PFSK-1 (cell line): ENCODE measurements around the gene SCML1.

Source experiments
- FOXP2 ChIP-seq: optimal IDR thresholded peaks from 2 replicates; pipeline ENCODE3; 2011; ENCODE audit warnings: borderline replicate concordance, control low read depth, inconsistent platforms; ENCODE audit not compliant: insufficient read depth; ENCODE audit errors: extremely low read length, extremely low read depth
- POLR2AphosphoS5 ChIP-seq: IDR thresholded peaks from 2 replicates; pipeline ENCODE4 v1.6.1; 2012; ENCODE audit warnings: low read depth, mild to moderate bottlenecking, control low read depth, low read length, moderate library complexity
- SIN3A ChIP-seq: IDR thresholded peaks from 2 replicates; pipeline ENCODE4 v1.6.1; 2012; ENCODE audit warnings: mild to moderate bottlenecking, low read length, moderate library complexity, borderline replicate concordance; ENCODE audit not compliant: insufficient read depth
- TAF1 ChIP-seq: IDR thresholded peaks from 2 replicates; pipeline ENCODE4 v1.6.1; 2012; ENCODE audit warnings: low read length, control low read depth, borderline replicate concordance; ENCODE audit not compliant: insufficient read depth
- TF ChIP-seq, protein P1 (sequence below), 2 experiments: IDR thresholded peaks; 2 replicates each; pipeline versions ENCODE4 v1.6.1 to v1.8.0; 2011 to 2012; ENCODE audit warnings: low read depth in 2 of 2, low read length in 2 of 2, control low read depth in 1 of 2, inconsistent platforms in 1 of 2, mild to moderate bottlenecking in 1 of 2, moderate library complexity in 1 of 2; ENCODE audit not compliant: insufficient read depth in 1 of 2

SCML1 gene

DNA sequence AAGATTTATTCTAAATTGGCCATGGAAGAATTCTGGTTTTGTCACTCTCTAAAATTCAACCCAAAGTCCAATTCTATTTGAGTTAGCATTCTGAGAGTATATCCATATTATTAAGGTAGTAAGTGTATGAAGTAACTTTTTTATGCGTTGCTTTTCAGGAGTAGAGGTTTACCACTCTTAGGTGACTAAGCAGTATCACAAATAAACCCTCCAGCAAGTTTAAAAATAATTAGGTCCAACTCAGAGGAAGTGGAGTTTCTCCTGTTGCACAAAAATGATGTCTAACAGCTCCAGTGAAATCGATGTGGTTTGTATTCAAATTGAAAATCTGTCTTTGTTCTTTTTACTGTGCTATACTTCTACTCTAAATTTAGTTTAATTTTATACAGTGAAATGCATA, 6.6 kb downstream of the SCML1 start:
- TF ChIP-seq, protein P1, sequence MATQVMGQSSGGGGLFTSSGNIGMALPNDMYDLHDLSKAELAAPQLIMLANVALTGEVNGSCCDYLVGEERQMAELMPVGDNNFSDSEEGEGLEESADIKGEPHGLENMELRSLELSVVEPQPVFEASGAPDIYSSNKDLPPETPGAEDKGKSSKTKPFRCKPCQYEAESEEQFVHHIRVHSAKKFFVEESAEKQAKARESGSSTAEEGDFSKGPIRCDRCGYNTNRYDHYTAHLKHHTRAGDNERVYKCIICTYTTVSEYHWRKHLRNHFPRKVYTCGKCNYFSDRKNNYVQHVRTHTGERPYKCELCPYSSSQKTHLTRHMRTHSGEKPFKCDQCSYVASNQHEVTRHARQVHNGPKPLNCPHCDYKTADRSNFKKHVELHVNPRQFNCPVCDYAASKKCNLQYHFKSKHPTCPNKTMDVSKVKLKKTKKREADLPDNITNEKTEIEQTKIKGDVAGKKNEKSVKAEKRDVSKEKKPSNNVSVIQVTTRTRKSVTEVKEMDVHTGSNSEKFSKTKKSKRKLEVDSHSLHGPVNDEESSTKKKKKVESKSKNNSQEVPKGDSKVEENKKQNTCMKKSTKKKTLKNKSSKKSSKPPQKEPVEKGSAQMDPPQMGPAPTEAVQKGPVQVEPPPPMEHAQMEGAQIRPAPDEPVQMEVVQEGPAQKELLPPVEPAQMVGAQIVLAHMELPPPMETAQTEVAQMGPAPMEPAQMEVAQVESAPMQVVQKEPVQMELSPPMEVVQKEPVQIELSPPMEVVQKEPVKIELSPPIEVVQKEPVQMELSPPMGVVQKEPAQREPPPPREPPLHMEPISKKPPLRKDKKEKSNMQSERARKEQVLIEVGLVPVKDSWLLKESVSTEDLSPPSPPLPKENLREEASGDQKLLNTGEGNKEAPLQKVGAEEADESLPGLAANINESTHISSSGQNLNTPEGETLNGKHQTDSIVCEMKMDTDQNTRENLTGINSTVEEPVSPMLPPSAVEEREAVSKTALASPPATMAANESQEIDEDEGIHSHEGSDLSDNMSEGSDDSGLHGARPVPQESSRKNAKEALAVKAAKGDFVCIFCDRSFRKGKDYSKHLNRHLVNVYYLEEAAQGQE (IDR thresholded peaks at IDR 0.05; ENCODE audit: insufficient read depth in 1 of 2, low read depth in 2 of 2, low read length in 2 of 2) = no peak
- TF ChIP-seq FOXP2 (no peak), TAF1 (no peak), SIN3A (no peak), POLR2AphosphoS5 (no peak)

DNA sequence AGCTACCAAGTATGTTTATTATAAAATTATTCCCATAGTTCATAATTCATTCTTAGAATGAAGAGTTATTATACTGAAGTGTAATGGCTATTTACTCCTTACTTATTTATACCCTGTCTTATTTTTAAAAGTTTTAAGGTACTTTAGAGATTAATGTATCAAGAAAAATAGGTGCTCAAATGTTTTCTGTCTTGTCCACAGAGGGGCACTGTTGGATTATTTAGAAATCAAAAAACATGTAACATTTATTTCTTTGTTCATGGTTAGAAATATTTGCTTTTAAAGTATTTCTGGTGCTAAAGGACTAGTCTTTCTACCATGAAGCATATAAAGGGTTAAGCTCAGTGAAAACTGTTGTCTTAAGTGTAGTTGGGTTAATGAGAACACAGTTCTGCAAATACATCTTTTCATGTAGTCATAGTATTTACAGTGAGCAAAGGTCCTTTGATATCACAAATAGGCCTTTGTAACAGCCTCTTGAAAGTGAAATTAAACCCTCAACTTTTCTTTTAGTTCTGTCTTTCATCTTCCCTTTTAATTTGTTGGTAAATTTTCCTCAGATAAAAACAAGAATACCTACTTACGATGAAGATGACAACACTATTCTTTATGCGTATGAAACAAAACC, 7.7 kb downstream of the SCML1 start:
- TF ChIP-seq SIN3A = no peak
- no peak for TF ChIP-seq POLR2AphosphoS5
- no peak for TF ChIP-seq FOXP2
- TF ChIP-seq TAF1 = no peak
- TF ChIP-seq, protein P1 (IDR thresholded peaks at IDR 0.05; ENCODE audit: insufficient read depth in 1 of 2, low read depth in 2 of 2, low read length in 2 of 2) = no peak

DNA sequence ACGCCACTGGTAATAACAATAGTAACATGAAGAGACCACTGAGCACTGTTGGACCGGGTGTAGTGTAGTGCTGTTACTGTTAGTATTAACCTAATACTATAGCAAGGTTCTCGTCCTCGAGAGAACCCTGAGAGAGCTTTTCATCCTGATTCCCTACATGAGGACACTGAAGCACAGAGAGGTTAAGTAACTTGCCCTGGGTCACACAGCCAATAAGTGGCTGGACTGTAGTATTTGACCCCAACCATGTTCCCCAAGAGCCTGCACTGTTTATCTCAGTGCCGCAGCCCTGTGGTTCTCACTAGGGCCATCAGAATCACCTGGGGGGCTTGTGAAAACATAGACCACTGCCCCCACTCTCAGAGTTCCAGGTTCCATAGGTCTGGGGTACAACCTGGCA, 10.4 kb downstream of the SCML1 start:
- no peak for TF ChIP-seq TAF1
- no peak for TF ChIP-seq FOXP2
- TF ChIP-seq, protein P1 (IDR thresholded peaks at IDR 0.05; ENCODE audit: insufficient read depth in 1 of 2, low read depth in 2 of 2, low read length in 2 of 2) = no peak
- no peak for TF ChIP-seq SIN3A
- TF ChIP-seq POLR2AphosphoS5 = no peak

DNA sequence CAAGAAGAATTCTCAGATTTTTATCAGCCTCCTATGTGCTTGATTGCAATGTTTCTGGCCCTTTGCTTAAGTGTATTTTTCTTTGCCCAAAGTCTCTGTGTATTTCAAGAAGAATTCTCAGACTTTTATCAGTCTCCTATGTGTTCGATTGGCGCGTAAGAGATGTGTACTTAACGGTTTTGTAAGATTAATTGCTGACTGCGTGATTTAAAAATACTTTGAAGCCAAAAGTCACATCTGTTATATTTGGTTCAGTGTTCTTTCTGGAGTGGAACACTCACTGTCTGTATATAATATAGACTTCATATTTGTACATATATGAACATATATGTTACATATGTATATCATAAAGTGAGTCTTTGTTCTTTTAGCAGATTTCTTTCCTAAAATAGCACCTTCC, 11.4 kb downstream of the SCML1 start:
- no peak for TF ChIP-seq TAF1
- TF ChIP-seq, protein P1 (IDR thresholded peaks at IDR 0.05; ENCODE audit: insufficient read depth in 1 of 2, low read depth in 2 of 2, low read length in 2 of 2) = no peak
- TF ChIP-seq POLR2AphosphoS5 = no peak
- TF ChIP-seq SIN3A = no peak
- no peak for TF ChIP-seq FOXP2

DNA sequence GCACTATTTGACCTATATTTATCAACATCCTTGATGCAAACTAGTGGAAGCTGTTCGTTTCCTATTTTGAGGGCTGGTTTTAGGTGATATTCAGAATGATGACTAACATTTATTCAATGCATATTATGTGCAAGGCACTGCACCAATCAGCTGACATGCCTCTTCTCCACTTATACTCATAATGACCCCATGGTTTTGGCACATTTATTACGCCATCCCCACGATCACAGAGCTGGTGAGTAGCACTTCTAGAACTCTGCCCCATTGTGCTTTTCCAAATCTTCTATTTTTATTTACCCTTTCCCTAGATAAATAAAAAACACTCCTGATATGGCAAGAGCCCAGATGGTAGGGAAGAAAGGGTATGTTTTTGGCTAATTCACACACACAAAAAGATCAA, 13.1 kb downstream of the SCML1 start:
- TF ChIP-seq, protein P1 (IDR thresholded peaks at IDR 0.05; ENCODE audit: insufficient read depth in 1 of 2, low read depth in 2 of 2, low read length in 2 of 2) = no peak
- TF ChIP-seq FOXP2 = no peak
- no peak for TF ChIP-seq SIN3A
- no peak for TF ChIP-seq POLR2AphosphoS5
